GM19043 (cell line): ENCODE results near the gene HEMGN.
A peak's percentile ranks its signal among the peaks of the same experiment; 100 is the strongest.
"Not testable (repeated sequence)": the region's sequence is repeated elsewhere in the genome, so short reads cannot be mapped to it uniquely, and the experiment has no call there.

Experiments used
- ATAC-seq: cut with Tn5 transposase; IDR thresholded peaks from one replicate; pipeline ENCODE4 v1.9.1; 2021; ENCODE audit warnings: low read depth; ENCODE audit not compliant: unreplicated experiment

The HEMGN gene, protein sequence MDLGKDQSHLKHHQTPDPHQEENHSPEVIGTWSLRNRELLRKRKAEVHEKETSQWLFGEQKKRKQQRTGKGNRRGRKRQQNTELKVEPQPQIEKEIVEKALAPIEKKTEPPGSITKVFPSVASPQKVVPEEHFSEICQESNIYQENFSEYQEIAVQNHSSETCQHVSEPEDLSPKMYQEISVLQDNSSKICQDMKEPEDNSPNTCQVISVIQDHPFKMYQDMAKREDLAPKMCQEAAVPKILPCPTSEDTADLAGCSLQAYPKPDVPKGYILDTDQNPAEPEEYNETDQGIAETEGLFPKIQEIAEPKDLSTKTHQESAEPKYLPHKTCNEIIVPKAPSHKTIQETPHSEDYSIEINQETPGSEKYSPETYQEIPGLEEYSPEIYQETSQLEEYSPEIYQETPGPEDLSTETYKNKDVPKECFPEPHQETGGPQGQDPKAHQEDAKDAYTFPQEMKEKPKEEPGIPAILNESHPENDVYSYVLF

DNA sequence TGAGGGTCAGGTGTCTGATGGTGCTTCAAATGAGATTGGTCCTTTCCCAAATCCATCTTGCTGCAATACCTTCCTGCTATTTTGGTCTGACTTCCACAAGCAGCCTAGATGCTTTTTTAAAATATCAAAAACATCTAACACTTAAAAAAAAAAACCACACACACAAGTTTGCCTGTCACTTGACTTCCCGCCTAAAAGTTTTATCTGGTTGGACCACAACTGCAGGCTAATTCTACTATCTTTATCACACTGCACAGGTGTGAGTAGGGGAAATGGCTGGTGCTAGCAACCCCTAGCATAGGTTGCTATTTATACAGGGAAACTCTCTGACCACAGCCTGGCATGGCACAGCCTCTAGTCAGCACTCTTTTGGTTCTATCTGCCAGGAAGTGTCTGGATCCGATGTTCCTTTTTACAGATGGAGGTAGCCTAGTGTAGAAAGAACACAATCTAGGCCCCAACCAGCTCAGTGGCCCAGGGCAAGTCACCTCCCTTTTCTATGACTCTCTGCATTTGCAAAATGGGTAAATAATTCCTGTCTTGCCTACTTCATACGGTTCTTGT lies at the start of gene HEMGN:
Gene HEMGN, minus strand, starts transcription at position 92 of the 564 bp plus-strand sequence. Its CDS starts 36 bp downstream, at position 56.
- ATAC-seq = no peak

DNA sequence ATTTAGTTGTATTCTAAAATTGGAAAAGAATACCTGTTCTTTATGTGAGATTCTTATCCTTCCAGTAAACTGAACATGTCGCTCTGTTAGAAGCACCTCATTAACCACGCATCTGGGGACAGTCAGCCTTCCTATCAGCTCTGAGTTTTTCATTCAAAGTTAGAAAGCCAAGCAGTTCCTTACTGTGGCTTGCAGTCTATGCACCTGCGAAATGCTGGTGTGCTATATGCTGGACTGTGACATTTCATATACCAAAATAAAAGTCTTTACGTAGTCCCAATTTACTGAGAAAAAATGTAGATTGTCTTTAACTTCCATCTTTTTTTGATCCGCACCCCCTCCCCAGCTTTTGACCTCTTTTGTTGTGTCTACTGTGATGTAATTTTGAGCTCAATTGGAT lies 49.5 kb upstream of the HEMGN start:
- no peak for ATAC-seq

DNA sequence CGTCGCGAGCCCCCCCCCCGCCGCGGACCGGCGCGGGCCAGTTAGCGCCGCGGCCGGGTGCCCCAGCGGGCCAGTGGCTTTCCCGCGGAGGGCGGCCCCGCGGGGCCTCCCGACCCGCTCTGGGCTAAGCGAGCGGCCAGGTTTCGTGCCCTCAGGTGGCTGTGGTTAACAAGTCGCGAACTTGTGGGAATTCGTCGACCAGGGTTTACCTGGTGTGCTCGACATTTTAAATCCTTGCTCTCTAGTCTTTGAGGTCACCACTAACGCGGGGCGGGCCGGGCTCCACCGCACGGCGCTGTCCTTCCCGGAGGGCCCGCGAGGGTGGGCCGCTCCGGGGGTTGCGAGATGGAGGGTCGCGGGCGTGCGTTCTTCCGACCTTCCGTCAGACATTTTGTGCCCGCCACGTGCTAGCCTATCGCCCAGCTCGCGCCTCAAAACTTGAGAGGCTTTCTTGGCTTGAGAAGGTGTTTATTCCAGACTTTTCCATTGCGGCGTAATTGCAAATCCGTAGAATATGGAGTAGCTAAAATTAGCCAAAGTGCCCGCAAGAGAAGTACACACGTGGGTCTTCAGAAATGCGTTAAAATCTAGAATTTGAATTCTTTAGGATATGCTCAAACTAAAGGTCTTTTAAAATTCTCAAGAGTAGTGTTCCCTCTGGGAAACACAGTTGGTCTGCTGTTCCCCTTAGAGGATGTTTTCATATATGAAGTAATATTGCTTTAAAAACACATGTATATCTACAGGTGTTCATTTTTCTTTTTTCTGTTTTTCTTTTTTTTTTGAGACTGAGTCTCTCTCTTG lies 47.3 kb upstream of the HEMGN start:
- no peak for ATAC-seq

DNA sequence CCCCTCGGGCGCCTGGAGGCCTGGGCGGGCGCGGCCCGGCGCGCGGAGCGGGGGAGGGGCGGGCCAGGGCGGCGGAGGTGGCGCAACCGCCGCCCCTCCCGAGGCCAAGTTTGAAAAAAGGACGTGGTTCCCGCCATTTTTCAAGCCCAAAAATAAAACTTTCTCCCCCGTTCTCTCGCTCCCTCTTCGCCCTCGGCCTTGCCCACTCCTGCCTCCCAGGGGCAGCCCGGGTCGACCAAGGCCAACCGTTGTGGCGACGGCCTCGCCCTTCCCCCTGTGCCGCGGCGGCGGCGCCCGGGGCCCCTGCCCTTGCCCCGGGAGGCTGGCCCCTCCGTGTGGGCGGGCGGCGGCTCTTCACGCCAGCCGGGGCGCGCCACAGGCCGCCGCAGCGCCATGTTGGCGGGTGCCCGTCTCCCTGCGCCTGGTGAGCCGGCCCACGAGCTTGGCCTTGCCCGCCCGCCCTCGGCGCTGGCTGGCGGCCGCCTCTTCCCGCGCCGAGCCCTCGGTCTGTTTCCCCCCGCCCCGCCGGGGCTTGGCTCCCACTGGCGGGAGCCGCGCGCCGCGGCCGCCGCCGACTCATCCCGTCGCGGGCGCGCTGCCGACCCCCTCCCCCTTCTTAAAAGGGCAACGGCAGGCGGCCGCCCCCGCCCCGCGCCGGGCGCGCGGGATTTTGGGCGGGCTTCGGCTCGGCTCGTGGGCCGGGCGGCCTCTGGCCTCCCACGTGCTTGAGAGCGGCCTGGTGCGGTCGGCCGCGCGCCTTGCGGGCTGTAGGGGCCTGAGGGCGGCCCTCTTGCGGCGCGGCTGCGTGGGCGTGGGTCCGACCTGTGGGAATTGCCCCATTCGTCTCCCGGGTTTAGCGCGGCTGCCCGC lies 46.5 kb upstream of the HEMGN start:
- no peak for ATAC-seq

DNA sequence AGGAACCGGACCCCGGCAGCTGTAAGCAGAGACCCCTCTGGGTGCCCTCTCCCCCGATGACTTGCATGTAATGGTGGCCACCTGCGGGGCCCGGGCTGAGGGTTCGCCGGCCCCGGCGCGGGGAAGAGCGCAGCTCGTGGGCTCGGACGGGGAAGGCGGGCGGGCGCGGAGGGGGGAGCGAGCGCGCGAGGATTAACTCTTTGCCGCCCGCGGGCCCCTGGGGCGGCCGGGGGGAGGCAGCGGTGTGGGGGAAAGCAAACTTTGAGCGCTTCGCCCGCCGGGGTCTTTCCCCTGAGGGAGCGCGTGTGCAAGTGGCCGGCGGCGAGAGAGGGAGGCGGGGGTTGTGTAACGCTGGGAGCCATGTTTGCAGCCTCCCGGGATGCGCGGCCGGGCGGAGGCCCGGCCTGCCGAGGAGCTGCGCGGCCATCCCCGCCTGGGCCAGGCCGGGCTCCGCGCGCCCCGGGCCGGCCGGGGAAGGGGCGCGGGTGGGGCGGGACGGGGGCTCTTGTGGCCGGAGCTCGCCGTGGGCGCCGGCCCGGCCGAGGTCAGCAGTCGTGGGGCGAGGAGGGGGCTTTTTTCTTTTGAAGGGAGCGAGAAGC lies 45.7 kb upstream of the HEMGN start:
- peak; percentile 1 for ATAC-seq

DNA sequence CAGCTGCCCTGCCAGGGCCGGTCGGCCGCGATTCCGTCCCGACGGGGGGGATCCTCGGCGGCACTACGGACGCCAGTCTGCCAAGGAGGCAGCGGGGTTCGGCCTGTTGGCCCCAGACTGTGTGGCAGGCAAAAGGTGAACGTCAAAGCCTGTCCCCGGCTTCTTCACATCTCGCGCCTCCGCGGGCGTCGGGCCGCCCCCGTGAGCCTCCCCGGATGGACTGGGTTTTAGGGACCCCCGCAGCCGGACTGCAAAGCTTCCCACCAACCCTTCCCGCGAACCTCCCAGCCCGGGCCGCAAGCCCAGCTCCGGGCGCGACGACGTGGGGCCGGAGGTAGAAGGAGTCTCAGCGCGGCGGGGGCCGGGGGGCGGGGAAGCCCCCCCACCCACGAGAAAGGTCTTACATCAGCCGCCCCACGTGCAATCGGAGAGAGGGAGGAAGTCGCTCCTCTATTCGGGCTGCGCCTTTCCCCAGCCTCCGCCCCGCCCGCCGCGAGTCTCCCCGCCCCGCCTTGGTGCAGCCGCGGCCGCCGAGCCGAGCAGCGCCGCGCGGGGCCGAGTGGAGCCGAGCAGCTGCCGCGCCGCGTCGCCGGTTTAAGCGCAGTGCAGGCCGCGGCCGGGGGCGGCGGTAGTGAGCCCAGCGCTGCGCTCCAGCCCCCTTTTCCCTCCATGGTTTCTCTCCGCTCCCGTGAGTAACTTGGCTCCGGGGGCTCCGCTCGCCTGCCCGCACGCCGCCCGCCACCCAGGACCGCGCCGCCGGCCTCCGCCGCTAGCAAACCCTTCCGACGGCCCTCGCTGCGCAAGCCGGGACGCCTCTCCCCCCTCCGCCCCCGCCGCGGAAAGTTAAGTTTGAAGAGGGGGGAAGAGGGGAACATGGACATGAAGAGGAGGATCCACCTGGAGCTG lies 45.0 kb upstream of the HEMGN start, which contains the start of gene ANP32B:
Gene ANP32B, plus strand, starts transcription at position 659 of the 906 bp plus-strand sequence. Its CDS starts 215 bp downstream, at position 874.
- ATAC-seq = peak; percentile 71

DNA sequence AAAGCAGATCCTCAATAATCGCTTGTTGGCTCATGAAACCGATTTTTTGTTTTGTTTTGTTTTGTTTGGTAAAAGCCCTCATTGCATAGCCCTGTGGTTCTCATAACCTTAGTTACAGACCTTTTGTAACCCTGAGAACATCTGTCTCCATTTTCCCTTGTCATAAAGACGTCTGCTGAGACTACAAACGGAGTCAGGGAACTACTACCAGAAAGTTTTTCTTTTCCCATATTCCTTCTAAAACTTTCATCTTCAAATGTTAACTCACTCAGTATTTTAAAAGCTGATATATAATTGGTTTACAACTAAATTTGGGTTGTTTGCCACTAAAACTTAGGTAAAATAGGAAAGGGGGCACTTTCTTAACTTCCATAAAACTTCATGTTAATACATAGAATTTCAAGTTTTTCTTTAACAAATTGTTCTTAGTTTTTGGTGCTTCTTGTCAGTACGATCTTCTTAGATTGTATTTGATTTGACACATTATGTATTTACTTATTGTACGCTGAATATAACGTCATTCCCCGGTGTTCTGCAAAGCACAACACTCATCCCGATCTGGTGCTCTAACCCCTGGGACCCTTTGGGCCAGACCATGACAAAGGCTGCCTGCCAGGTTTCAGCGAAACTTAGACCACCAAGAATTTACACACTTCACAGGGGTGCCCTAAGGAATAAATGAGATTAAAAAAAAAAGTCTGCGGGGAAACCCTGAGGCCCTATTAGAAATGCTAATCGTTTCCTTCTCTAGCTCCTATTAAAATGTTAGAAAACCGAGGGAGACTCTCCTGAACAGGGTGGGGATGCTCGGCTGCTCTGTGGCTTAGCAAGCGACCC lies 44.1 kb upstream of the HEMGN start:
- no peak for ATAC-seq

DNA sequence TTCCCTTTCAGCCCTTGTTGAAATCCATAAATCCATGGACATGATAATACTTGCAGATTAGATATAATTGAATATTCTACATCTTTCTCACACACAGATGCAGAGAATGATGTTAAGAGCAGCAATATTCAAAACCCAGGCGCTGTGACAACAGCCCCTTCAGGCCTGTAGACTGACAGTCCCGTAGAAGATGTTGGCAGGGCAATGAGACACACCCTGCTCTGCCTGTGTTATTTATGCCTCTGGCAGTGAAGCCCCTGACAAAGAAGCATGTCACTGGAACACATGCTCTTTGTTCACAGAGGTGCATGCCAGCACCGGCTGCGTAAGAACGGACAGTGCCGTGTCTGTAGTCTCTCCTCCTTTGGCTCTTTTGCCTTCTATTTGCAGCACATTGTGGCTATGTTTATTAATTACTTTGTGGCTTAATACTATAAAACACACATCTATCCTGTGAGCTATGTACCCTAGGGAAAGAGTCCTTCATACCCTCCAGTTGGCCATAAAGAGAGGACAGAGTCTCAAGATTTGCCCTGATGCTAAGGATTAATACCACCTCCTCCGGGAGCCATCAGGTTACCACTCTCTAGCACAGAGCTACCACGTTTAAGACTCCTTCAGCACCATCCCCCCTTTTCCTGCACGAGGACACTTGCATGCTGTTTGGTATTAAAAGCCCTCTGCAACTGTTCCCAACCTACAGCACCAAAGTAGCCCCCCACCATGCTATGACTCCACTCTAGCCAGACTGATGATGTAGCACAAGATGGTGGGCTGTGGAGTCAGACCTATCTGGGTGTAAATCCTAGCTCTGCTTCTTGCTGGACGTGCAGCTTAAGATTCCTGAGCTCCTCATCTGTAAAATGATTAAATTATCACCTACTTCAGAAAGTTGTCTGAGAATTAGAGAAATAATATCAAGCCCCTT lies 43.2 kb upstream of the HEMGN start:
- no peak for ATAC-seq

DNA sequence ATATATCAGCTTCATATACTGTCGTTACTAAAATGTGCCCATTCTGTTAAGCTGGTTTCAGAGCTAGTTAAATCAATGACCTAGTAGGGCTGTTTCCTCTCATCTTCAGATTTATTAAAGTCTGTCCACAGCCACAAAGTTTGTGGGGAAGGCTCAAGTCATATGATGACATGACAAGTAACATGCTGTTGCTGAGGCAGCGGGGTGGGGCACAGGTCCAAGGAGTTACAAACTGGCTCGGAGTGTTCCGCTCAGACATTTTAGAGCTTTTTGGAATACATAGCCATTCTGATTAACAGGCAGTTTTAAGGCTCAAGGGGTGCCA lies 42.5 kb upstream of the HEMGN start:
- no peak for ATAC-seq

DNA sequence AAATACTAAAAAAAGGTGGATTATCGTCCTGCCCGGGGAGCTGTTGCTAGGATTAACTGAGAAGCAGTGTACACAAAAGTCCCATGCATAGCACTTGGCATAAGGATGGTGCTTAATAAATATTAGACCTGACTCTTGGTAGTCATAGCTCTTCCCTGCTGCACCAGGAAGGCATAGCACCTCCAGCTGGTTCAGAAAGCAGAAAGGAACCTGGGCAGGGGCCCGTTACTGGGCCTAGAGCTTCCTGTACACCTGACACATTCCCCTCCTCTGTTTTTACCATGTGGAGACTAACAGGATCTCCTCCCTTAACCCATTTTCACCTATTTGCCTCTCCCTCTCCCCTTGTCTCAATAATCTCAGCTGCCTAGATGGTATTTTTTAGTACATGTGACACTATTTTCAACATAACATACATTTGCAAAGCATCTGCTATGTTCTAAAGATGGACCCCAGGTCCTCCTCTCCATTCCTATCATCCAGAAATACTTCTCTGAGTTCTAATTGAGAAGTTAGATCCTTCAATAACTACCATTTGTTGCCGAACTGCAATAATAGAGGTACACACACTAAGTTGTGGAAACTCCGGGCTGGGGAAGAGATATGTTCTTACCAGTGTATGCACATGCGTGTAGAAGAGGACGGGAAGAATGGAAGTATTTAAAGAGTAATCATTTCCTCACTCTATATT lies 42.0 kb upstream of the HEMGN start:
- no peak for ATAC-seq

DNA sequence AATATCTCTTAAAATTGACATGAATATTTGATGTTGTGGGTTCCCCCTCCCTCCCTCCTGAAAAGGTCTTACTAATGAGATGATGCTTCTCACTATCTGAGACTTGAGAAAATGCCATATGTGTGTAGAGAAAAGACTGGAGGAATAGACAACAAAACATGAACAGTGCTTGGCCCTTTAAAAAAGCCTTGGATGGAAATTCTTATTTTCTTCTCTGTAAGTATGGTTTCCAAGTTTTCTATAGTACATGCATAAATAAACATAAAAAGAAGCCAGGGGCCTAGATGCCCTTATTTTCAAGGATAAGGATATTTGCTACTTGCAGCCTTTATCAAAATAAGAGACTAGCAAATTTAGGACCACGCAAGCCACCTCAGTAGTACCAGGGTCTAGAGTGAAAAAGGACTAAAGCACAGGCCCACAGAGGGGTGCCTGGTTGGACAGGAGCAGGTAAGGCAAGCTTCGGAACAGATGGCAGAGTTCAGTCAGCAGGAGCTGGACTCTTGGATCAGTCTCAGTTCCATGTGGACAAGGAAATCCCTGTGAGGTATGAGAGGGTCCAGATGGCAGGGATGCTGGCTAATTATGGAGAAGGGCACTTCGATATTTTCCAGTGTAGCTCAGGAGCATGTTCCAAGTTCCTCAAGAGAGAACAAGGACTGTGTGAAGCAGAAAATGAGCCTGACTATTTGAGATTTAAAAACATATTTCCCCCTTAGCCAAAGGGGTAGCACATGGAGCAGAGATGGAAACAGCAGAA lies 40.6 kb upstream of the HEMGN start:
- ATAC-seq = no peak

DNA sequence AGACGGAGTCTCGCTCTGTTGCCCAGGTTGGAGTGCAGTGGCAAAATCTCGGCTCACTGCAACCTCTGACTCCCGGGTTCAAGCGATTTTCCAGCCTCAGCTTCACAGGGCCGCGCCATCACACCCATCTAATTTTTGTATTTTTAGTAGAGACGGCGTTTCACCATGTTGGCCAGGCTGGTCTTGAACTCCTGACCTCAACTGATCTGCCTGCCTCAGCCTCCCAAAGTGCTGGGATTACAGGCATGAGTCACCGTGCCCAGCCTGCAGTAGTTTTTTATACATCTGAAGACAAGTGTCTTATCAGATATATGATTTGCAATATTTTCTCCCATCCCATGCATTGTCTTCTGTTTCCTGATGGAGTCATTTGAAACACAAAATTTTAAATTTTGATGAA lies 38.7 kb upstream of the HEMGN start:
- not testable (repeated sequence) for ATAC-seq

DNA sequence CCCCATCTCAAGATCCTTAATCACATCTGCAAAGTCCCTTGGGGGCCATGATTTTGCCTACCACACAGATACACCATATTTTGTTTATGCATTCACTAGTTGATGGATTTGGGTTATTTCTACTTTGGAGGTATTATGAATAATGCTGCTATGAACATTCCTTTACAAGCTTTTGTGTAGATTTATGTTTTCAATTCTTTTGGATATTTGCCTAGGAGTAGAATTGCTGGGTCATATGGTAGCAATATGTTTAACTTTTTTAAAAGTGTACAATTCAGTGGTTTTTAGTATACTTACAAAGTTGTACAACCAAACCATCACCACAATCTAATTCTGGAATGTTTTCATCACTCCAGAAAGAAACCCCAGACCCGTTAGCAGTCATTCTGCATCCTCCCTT lies 37.4 kb upstream of the HEMGN start:
- ATAC-seq = no peak

DNA sequence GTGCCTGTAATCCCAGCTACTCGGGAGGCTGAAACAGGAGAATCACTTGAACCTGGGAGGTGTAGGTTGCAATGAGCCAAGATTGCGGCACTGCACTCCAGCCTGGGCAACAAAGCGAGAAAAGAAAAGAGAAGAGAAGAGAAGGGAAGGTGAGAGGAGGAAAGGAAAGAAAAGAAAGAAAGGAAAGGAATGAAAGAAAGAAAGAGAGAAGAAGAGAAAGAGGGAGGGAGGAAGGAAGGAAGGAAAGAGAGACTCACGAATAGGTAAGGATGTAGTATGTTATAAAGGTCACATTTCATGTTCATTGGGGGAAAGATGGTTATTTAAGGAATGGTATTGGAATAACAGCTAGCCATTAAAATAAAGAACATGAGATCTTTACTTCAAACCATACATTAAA lies 34.8 kb upstream of the HEMGN start:
- no peak for ATAC-seq

DNA sequence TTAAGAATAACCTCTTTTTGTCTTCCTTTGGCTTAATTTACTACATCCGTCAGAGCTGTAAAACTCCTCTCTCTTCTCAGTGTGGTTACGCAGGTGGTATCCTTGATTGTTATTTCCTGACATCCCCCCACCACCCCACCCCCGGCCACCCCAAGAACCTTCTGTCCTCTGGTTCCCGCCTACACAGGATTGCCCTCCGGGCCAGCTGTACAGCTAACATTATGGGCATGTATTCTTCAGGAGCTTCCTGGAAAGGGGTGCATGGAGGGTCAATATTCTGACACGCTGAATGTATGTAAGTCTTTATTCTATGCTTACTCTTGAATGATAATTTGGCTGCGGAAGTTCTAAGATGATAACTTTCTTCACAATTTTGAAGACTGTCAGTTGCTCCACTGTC lies 32.2 kb upstream of the HEMGN start:
- no peak for ATAC-seq

DNA sequence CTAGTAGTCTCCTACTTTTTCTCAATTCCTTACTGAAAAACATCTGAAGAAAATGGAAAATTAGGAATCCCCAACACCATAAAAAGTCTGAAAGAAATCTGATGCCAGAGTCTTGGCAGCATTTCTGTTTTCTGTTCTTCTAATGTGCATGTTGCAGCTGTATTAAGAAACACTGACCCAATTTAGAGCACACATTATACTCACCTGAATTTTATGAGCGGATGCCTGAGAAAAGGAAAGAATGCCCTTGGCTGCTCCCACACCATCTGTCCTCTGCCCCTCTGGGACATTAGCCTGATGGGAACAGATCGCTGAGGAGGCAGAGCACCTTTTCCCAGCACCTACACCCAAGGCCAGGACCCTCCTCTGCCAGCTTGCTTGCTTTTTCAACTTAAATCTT lies 31.0 kb upstream of the HEMGN start:
- ATAC-seq = no peak
